Tibial nerve (tissue), 4 donors: Measurements from ENCODE around the gene KRTAP12-4. TPM values are rescaled to one million over a fixed set of nuclear protein-coding genes. Genes with fewer than 3 reads are reported as not detected.
"Not testable (repeated sequence)": the region's sequence is repeated elsewhere in the genome, so short reads cannot be mapped to it uniquely, and the experiment has no call there.

Experiments
- DNase-seq, 2 donors: peaks; one replicate each; pipeline ENCODE4 v3.0.0-alpha.2; 2019; ENCODE audit warnings: low spot score in 2 of 2
- H3K27ac ChIP-seq, 4 donors: fragments of 200-600 bp; sonication (generic) in 3 of 4; one replicate each; pipeline ENCODE4 v1.5.1; 2017 to 2019; ENCODE audit warnings: mild to moderate bottlenecking in 1 of 4
- H3K27me3 ChIP-seq, 2 donors: fragments of 200-600 bp; sonication (generic) in 1 of 2; one replicate each; pipeline versions ENCODE4 v1.5.1 to v1.6.0; 2017 to 2019
- H3K36me3 ChIP-seq, 3 donors: fragments of 200-600 bp; sonication (generic); one replicate each; pipeline ENCODE4 v1.5.1; 2018 to 2019
- H3K4me1 ChIP-seq, 4 donors: fragments of 200-600 bp; sonication (generic) in 3 of 4; one replicate each; pipeline ENCODE4 v1.5.1; 2017 to 2019
- H3K4me3 ChIP-seq, 4 donors: fragments of 200-600 bp; sonication (generic) in 3 of 4; one replicate each; pipeline ENCODE4 v1.5.1; 2017 to 2019; ENCODE audit warnings: mild to moderate bottlenecking in 1 of 4, moderate library complexity in 1 of 4
- H3K9me3 ChIP-seq, 4 donors: fragments of 200-600 bp; sonication (generic) in 3 of 4; one replicate each; pipeline ENCODE4 v1.5.1; 2017 to 2019
- EP300 ChIP-seq, 2 donors: sonication (generic); formaldehyde crosslinking; IDR thresholded peaks; one replicate each; pipeline ENCODE4 v1.6.1; 2017; ENCODE audit warnings: antibody characterized with exemption in 2 of 2, mild to moderate bottlenecking in 1 of 2
- POLR2A ChIP-seq, 2 donors: fragments of 450-650 bp; IDR thresholded peaks; one replicate each; pipeline ENCODE4 v1.6.1; 2017; ENCODE audit warnings: antibody characterized with exemption in 2 of 2, mild to moderate bottlenecking in 2 of 2, moderate library complexity in 2 of 2
- WGBS, 2 donors: methylation state at CpG; one replicate each; pipeline ENCODE4 v1.1.5; 2018; 5-methylcytosine and 5-hydroxymethylcytosine counted together
- total RNA-seq, 4 donors: library from RNA; depleted of rRNA; stranded (reverse); fragments of >200 nt; gene quantifications; one replicate each; pipeline ENCODE4 v1.1.0, GENCODE V29; 2016
- TF ChIP-seq, protein P1 (sequence below), 5 experiments: fragments of 200-600 bp in 3 of 5; fragments of 450-650 bp in 2 of 5; sonication (generic) in 3 of 5; IDR thresholded peaks; one replicate each; pipeline ENCODE4 v1.5.1; 2016 to 2019; ENCODE audit warnings: antibody characterized with exemption in 5 of 5, mild to moderate bottlenecking in 3 of 5, moderate library complexity in 2 of 5

The KRTAP12-4 gene
- total RNA-seq, 4 donors from 2014 or later, result not detected

- no peak for TF ChIP-seq POLR2A (IDR thresholded peaks at IDR 0.05)
- TF ChIP-seq, protein P1, sequence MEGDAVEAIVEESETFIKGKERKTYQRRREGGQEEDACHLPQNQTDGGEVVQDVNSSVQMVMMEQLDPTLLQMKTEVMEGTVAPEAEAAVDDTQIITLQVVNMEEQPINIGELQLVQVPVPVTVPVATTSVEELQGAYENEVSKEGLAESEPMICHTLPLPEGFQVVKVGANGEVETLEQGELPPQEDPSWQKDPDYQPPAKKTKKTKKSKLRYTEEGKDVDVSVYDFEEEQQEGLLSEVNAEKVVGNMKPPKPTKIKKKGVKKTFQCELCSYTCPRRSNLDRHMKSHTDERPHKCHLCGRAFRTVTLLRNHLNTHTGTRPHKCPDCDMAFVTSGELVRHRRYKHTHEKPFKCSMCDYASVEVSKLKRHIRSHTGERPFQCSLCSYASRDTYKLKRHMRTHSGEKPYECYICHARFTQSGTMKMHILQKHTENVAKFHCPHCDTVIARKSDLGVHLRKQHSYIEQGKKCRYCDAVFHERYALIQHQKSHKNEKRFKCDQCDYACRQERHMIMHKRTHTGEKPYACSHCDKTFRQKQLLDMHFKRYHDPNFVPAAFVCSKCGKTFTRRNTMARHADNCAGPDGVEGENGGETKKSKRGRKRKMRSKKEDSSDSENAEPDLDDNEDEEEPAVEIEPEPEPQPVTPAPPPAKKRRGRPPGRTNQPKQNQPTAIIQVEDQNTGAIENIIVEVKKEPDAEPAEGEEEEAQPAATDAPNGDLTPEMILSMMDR (IDR thresholded peaks at IDR 0.05), result no peak
- no peak for TF ChIP-seq EP300 (IDR thresholded peaks at IDR 0.05)
- peaks cover 0 to 34% (median 8%) of the 10 kb centered on the region in 4 donors for H3K9me3 ChIP-seq
- no peaks in the 10 kb centered on the region for H3K4me1 ChIP-seq
- DNase-seq, result no peak
- no peaks in the 10 kb centered on the region for H3K36me3 ChIP-seq
- H3K4me3 ChIP-seq, result no peak overlapping the region
- WGBS, 2 donors, result 71% methylated on average over 10 to 11 of the region's 11 CpGs
- H3K27me3 ChIP-seq, result peaks cover 0 to 35% of the 10 kb centered on the region in 2 donors
- no peak overlapping the region for H3K27ac ChIP-seq
Observed at GRCh38 chr21:44694776-44695175, 40.3 kb upstream of the KRTAP12-4 start.

- no peak overlapping the region for H3K27ac ChIP-seq
- DNase-seq, result no peak
- H3K4me1 ChIP-seq, result no peaks in the 10 kb centered on the region
- no peaks in the 10 kb centered on the region for H3K36me3 ChIP-seq
- H3K9me3 ChIP-seq, result peaks cover 0 to 34% (median 8%) of the 10 kb centered on the region in 4 donors
- WGBS, 2 donors, result 50 to 78% methylated on average over 2 of the region's 2 CpGs
- TF ChIP-seq, protein P1 (IDR thresholded peaks at IDR 0.05), result no peak
- TF ChIP-seq POLR2A (IDR thresholded peaks at IDR 0.05), result no peak
- no peak for TF ChIP-seq EP300 (IDR thresholded peaks at IDR 0.05)
- H3K4me3 ChIP-seq, result no peak overlapping the region
- H3K27me3 ChIP-seq, result peaks cover 0 to 24% of the 10 kb centered on the region in 2 donors
Observed at GRCh38 chr21:44692798-44693512, 38.5 kb upstream of the KRTAP12-4 start.

- H3K27me3 ChIP-seq, result peaks cover 0 to 23% of the 10 kb centered on the region in 2 donors
- 54 to 60% methylated on average over 2 of the region's 2 CpGs for WGBS, 2 donors
- H3K36me3 ChIP-seq, result no peaks in the 10 kb centered on the region
- H3K27ac ChIP-seq, result no peak overlapping the region
- no peak for DNase-seq
- TF ChIP-seq EP300 (IDR thresholded peaks at IDR 0.05) (no peak), POLR2A (IDR thresholded peaks at IDR 0.05) (no peak)
- TF ChIP-seq, protein P1 (IDR thresholded peaks at IDR 0.05), result no peak
- H3K4me3 ChIP-seq, result no peak overlapping the region
- H3K4me1 ChIP-seq, result no peaks in the 10 kb centered on the region
- peaks cover 0 to 34% (median 8%) of the 10 kb centered on the region in 4 donors for H3K9me3 ChIP-seq
Observed at GRCh38 chr21:44691686-44692085, 37.2 kb upstream of the KRTAP12-4 start.

DNA sequence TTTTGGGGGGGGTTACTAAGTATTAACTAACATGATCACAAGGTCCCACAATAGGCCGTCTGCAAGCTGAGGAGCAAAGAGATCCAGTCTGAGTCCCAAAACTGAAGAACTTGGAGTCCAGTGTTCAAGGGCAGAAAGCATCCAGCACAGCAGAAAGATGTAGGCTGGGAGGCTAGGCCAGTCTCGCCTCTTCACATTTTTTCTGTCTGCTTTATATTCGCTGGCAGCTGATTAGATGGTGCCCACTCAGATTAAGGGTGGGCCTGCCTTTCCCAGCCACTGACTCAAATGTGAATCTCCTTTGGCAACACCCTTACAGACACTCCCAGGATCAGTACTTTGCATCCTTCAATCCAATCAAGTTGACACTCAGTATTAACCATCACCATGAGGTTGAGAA, 35.3 kb upstream of the KRTAP12-4 start:
- H3K4me1 ChIP-seq, DNase-seq, H3K27ac ChIP-seq, H3K4me3 ChIP-seq, H3K36me3 ChIP-seq: not testable (repeated sequence)
- peaks cover 0 to 31% of the 10 kb centered on the region in 2 donors for H3K27me3 ChIP-seq
- peaks cover 0 to 28% (median 8%) of the 10 kb centered on the region in 4 donors for H3K9me3 ChIP-seq
- WGBS, 2 donors, result 72 to 77% methylated on average over 3 of the region's 3 CpGs

- Histone ChIP-seq H3K36me3 (no peaks in the 10 kb centered on the region), H3K27ac (no peak overlapping the region), H3K27me3 (peaks cover 0 to 31% of the 10 kb centered on the region in 2 donors), H3K9me3 (peaks cover 0 to 8% (median 3%) of the 10 kb centered on the region in 4 donors), H3K4me3 (no peak overlapping the region), H3K4me1 (no peaks in the 10 kb centered on the region)
- TF ChIP-seq, protein P1 (IDR thresholded peaks at IDR 0.05), result no peak
- TF ChIP-seq POLR2A (IDR thresholded peaks at IDR 0.05) (no peak), EP300 (IDR thresholded peaks at IDR 0.05) (no peak)
- 45 to 54% methylated on average over 11 of the region's 11 CpGs for WGBS, 2 donors
- DNase-seq, result no peak
Observed at GRCh38 chr21:44687671-44688070, 33.2 kb upstream of the KRTAP12-4 start.
